ENCODE results near the gene RSPO3. TPM values are rescaled to one million over a fixed set of nuclear protein-coding genes. Genes with fewer than 3 reads are reported as not detected.

Gene RSPO3
- total and polyA plus RNA-seq, 2 donors (not counting 1 experiment from before 2014, with no cell fraction given): 0.85 to 12.4 TPM

DNA sequence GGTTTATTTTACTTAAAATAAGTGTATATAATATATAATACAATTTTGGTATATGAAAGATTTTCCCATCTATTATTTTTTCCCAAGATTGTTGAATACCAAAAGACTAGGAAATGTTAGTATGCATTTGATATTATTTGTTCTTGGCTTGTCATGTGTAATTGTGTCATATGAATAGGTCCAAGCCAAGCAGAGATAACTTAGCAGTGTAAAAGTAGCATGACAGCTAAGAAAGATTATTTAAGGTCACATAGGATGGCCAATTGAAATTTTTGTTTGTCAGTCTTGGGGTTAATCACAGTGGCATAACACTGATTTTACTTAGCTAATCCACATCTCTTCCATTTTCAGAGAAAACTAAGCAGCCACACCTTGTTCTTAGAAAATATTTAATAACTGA, 38.8 kb upstream of the RSPO3 start:
- no peaks in the 10 kb centered on the region for H4K20me1 ChIP-seq (ENCODE audit: control insufficient read depth, extremely low read depth, insufficient read depth, low read length)
- H3K4me3 ChIP-seq (replicated peaks in 1 of 4; ENCODE audit: control extremely low read depth in 1 of 4, insufficient read depth in 1 of 4, low read depth in 3 of 4, low read length in 4 of 4): no peak overlapping the region
- H3K4me2 ChIP-seq (ENCODE audit: extremely low read depth, insufficient read depth, low read length): no peak overlapping the region
- no peak overlapping the region for H2AFZ ChIP-seq (ENCODE audit: low read length)
- TF ChIP-seq EZH2 (IDR thresholded peaks at IDR 0.05; ENCODE audit: low read length, missing control alignments): no peak
- TF ChIP-seq, protein P1, sequence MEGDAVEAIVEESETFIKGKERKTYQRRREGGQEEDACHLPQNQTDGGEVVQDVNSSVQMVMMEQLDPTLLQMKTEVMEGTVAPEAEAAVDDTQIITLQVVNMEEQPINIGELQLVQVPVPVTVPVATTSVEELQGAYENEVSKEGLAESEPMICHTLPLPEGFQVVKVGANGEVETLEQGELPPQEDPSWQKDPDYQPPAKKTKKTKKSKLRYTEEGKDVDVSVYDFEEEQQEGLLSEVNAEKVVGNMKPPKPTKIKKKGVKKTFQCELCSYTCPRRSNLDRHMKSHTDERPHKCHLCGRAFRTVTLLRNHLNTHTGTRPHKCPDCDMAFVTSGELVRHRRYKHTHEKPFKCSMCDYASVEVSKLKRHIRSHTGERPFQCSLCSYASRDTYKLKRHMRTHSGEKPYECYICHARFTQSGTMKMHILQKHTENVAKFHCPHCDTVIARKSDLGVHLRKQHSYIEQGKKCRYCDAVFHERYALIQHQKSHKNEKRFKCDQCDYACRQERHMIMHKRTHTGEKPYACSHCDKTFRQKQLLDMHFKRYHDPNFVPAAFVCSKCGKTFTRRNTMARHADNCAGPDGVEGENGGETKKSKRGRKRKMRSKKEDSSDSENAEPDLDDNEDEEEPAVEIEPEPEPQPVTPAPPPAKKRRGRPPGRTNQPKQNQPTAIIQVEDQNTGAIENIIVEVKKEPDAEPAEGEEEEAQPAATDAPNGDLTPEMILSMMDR (conservative IDR thresholded peaks at IDR 0.05 in 1 of 2, IDR thresholded peaks at IDR 0.05 in 1 of 2; ENCODE audit: low read depth in 1 of 2, low read length in 2 of 2): no peak
- H3K79me2 ChIP-seq (ENCODE audit: control insufficient read depth, insufficient read depth, low read length): no peaks in the 10 kb centered on the region
- no peaks in the 10 kb centered on the region for H3K4me1 ChIP-seq (ENCODE audit: control insufficient read depth, extremely low read depth, insufficient read depth, low read length)
- no peak overlapping the region for H3K9ac ChIP-seq (ENCODE audit: insufficient read depth, low read length)
- no peaks in the 10 kb centered on the region for H3K27me3 ChIP-seq (ENCODE audit: control insufficient read depth, insufficient read depth, low read length)
- H3K27ac ChIP-seq (ENCODE audit: insufficient read depth, low read length): no peak overlapping the region
- no peak for DNase-seq (ENCODE audit: low read depth in 2 of 2)
- H3K9me3 ChIP-seq (ENCODE audit: control insufficient read depth, insufficient read depth, low read depth, low read length): no peaks in the 10 kb centered on the region
- H3K36me3 ChIP-seq (ENCODE audit: control insufficient read depth, insufficient read depth, low read length): no peaks in the 10 kb centered on the region

DNA sequence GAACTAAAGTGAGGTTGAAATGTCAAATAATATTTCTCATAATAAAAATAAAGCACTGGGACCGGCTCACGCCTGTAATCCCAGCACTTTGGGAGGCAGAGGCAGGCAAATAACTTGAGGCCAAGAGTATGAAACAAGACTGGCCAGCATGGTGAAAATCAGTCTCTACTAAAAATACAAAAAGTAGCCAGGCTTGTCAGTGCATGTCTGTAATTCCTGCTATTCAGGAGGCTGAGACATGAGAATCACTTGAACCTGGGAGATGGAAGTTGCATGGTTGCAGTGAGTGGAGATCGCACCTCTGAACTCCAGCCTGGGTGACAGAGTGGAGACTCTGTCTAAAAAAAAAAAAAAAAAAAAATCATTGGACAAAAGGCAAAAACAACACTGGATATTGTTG, 38.4 kb upstream of the RSPO3 start:
- Histone ChIP-seq H3K4me3 (replicated peaks in 1 of 4; ENCODE audit: control extremely low read depth in 1 of 4, insufficient read depth in 1 of 4, low read depth in 3 of 4, low read length in 4 of 4) (no peak overlapping the region), H3K79me2 (ENCODE audit: control insufficient read depth, insufficient read depth, low read length) (no peaks in the 10 kb centered on the region), H3K4me2 (ENCODE audit: extremely low read depth, insufficient read depth, low read length) (no peak overlapping the region), H4K20me1 (ENCODE audit: control insufficient read depth, extremely low read depth, insufficient read depth, low read length) (no peaks in the 10 kb centered on the region), H3K9ac (ENCODE audit: insufficient read depth, low read length) (no peak overlapping the region), H3K4me1 (ENCODE audit: control insufficient read depth, extremely low read depth, insufficient read depth, low read length) (no peaks in the 10 kb centered on the region), H3K36me3 (ENCODE audit: control insufficient read depth, insufficient read depth, low read length) (no peaks in the 10 kb centered on the region), H3K27me3 (ENCODE audit: control insufficient read depth, insufficient read depth, low read length) (no peaks in the 10 kb centered on the region), H2AFZ (ENCODE audit: low read length) (no peak overlapping the region), H3K9me3 (ENCODE audit: control insufficient read depth, insufficient read depth, low read depth, low read length) (no peaks in the 10 kb centered on the region), H3K27ac (ENCODE audit: insufficient read depth, low read length) (no peak overlapping the region)
- TF ChIP-seq, protein P1 (conservative IDR thresholded peaks at IDR 0.05 in 1 of 2, IDR thresholded peaks at IDR 0.05 in 1 of 2; ENCODE audit: low read depth in 1 of 2, low read length in 2 of 2): no peak
- TF ChIP-seq EZH2 (IDR thresholded peaks at IDR 0.05; ENCODE audit: low read length, missing control alignments): no peak
- DNase-seq (ENCODE audit: low read depth in 2 of 2): no peak

DNA sequence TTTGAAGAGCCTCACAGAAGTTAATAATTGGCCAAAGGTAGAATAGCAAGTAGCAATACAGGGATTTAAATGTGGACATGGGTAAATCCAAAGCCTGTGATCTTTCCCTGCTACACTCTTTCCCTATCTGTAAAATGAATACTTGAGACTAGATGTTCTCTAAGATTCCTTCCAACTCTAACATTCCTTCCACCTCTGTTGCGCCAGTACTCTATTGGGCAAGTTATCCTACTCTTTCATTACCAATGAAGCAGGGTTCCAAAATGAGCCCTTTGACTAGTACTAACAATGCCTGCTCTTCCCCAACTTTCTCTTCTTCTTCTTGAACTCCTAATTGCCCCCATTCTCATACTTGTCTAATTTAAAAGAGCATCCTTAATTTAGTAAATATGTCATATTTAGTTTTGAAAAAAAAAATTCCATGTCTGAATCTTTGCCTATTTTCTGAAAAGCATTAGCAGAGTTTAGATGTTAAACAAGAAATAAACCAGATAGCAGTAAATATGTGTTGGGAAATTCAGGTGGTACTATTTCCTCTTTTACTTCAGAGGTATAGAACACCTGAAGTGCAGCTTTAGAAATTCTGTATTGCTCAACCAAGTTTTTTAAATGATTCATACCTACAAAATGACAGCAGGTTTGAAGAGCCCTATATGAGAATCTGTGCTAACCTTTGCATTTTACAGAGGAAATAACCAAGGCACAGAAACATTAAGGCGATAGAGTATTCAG, 35.1 kb upstream of the RSPO3 start:
- no peak for DNase-seq (ENCODE audit: low read depth in 2 of 2)
- H3K4me3 ChIP-seq (replicated peaks in 1 of 4; ENCODE audit: control extremely low read depth in 1 of 4, insufficient read depth in 1 of 4, low read depth in 3 of 4, low read length in 4 of 4): no peak overlapping the region
- no peaks in the 10 kb centered on the region for H4K20me1 ChIP-seq (ENCODE audit: control insufficient read depth, extremely low read depth, insufficient read depth, low read length)
- H3K27me3 ChIP-seq (ENCODE audit: control insufficient read depth, insufficient read depth, low read length): no peaks in the 10 kb centered on the region
- no peaks in the 10 kb centered on the region for H3K79me2 ChIP-seq (ENCODE audit: control insufficient read depth, insufficient read depth, low read length)
- no peaks in the 10 kb centered on the region for H3K36me3 ChIP-seq (ENCODE audit: control insufficient read depth, insufficient read depth, low read length)
- no peaks in the 10 kb centered on the region for H3K9me3 ChIP-seq (ENCODE audit: control insufficient read depth, insufficient read depth, low read depth, low read length)
- TF ChIP-seq, protein P1 (conservative IDR thresholded peaks at IDR 0.05 in 1 of 2, IDR thresholded peaks at IDR 0.05 in 1 of 2; ENCODE audit: low read depth in 1 of 2, low read length in 2 of 2): no peak
- TF ChIP-seq EZH2 (IDR thresholded peaks at IDR 0.05; ENCODE audit: low read length, missing control alignments): no peak
- H2AFZ ChIP-seq (ENCODE audit: low read length): no peak overlapping the region
- no peaks in the 10 kb centered on the region for H3K4me1 ChIP-seq (ENCODE audit: control insufficient read depth, extremely low read depth, insufficient read depth, low read length)
- H3K4me2 ChIP-seq (ENCODE audit: extremely low read depth, insufficient read depth, low read length): no peak overlapping the region
- H3K27ac ChIP-seq (ENCODE audit: insufficient read depth, low read length): no peak overlapping the region
- H3K9ac ChIP-seq (ENCODE audit: insufficient read depth, low read length): no peak overlapping the region
